ENCODE data around the gene MRPS25. TPM values are rescaled to one million over a fixed set of nuclear protein-coding genes. Genes with fewer than 3 reads are reported as not detected.
A peak's percentile ranks its signal among the peaks of the same experiment; 100 is the strongest.

MRPS25 gene
- total RNA-seq, 2 experiments from 2014 or later: 59.9 to 60.2 TPM

- H3K9me3 ChIP-seq (ENCODE audit: control insufficient read depth in 1 of 2, insufficient read depth in 1 of 2, low read length in 2 of 2): no peaks in the 10 kb centered on the region
- peak overlapping the region; percentile 97 for H3K27ac Mint-ChIP-seq
- no peaks in the 10 kb centered on the region for H3K27me3 ChIP-seq (ENCODE audit: control insufficient read depth in 1 of 2, insufficient read depth in 2 of 2, low read length in 2 of 2)
- no peak for ATAC-seq (ENCODE audit: poor library complexity)
- H3K4me3 Mint-ChIP-seq: peak overlapping the region; percentile 96
- H3K36me3 Mint-ChIP-seq (ENCODE audit: low read depth): peaks cover 62% of the 10 kb centered on the region
- H3K4me3 ChIP-seq (ENCODE audit: low read length): peak overlapping the region; percentile 92
- peaks cover 41% of the 10 kb centered on the region for H3K4me1 Mint-ChIP-seq (ENCODE audit: low read depth)
- intact Hi-C loops (cut with DNase I, micrococcal nuclease): loop anchor here (1.0 to 10.0 kb wide), 7 partner anchors 33 to 1203 kb away; partner anchors contain the start of genes MRPS25 (in 2 of the 2), CAPN7 (in 1 of the 2) and NR2C2 (in 1 of the 2)
- TF ChIP-seq, protein P1, sequence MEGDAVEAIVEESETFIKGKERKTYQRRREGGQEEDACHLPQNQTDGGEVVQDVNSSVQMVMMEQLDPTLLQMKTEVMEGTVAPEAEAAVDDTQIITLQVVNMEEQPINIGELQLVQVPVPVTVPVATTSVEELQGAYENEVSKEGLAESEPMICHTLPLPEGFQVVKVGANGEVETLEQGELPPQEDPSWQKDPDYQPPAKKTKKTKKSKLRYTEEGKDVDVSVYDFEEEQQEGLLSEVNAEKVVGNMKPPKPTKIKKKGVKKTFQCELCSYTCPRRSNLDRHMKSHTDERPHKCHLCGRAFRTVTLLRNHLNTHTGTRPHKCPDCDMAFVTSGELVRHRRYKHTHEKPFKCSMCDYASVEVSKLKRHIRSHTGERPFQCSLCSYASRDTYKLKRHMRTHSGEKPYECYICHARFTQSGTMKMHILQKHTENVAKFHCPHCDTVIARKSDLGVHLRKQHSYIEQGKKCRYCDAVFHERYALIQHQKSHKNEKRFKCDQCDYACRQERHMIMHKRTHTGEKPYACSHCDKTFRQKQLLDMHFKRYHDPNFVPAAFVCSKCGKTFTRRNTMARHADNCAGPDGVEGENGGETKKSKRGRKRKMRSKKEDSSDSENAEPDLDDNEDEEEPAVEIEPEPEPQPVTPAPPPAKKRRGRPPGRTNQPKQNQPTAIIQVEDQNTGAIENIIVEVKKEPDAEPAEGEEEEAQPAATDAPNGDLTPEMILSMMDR (IDR thresholded peaks at IDR 0.05): no peak
- H3K9me3 Mint-ChIP-seq: no peaks in the 10 kb centered on the region
- H3K4me1 ChIP-seq (ENCODE audit: insufficient read depth, low read length): peaks cover 33% of the 10 kb centered on the region
- DNase-seq: peak in 6 of 14 experiments; percentile 10 to 62 (median 28)
- ChIA-PET POLR2A (interaction anchor here (0.8 to 3.4 kb wide), 5 partner anchors 21 to 447 kb away, joined by 3 to 31 read pairs (median 23); partner anchors contain the start of genes CCDC174, MRPS25 and NR2C2), CTCF (interaction anchor here (1.2 to 2.5 kb wide), 2 partner anchors 10 to 46 kb away, joined by 4 to 13 read pairs; no protein-coding TSS in a partner anchor)
- H3K27ac ChIP-seq (ENCODE audit: low read depth in 1 of 2, low read length in 2 of 2): peak overlapping the region; percentile 3 to 98
- H3K36me3 ChIP-seq (ENCODE audit: insufficient read depth, low read length): peaks cover 35% of the 10 kb centered on the region
- H3K27me3 Mint-ChIP-seq: peaks cover 5% of the 10 kb centered on the region
Measured at GRCh38 chr3:15097891-15098290, 32.8 kb upstream of the MRPS25 start.

DNA sequence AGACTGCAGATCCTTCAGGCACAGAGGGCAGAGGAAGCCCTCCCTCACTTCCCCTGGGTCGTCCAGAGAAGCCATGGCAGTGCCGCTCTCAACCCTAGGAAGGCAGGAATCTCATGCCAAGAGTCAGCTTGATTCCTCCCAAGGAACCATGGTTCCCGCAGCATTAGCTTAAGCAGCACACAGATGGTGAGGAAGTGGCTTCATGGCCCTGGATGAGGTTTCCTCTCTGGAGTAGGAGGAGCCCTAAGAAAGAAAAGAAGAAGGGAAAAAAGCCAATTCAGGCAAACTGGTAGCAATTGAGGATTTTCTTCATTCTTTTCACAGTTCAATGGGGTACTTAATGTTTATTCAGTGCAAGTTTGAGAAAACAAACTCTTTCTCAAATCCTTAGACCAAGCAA lies 30.9 kb upstream of the MRPS25 start:
- Mint-ChIP-seq H3K36me3 (ENCODE audit: low read depth) (peaks cover 77% of the 10 kb centered on the region), H3K4me3 (peak overlapping the region; percentile 59), H3K27ac (peak overlapping the region; percentile 97), H3K4me1 (ENCODE audit: low read depth) (peaks cover 48% of the 10 kb centered on the region), H3K27me3 (peaks cover 5% of the 10 kb centered on the region), H3K9me3 (no peaks in the 10 kb centered on the region)
- Histone ChIP-seq H3K9me3 (ENCODE audit: control insufficient read depth in 1 of 2, insufficient read depth in 1 of 2, low read length in 2 of 2) (no peaks in the 10 kb centered on the region), H3K27ac (ENCODE audit: low read depth in 1 of 2, low read length in 2 of 2) (no peak overlapping the region), H3K4me3 (ENCODE audit: low read length) (no peak overlapping the region), H3K27me3 (ENCODE audit: control insufficient read depth in 1 of 2, insufficient read depth in 2 of 2, low read length in 2 of 2) (no peaks in the 10 kb centered on the region), H3K4me1 (ENCODE audit: insufficient read depth, low read length) (peaks cover 33% of the 10 kb centered on the region), H3K36me3 (ENCODE audit: insufficient read depth, low read length) (peaks cover 44% of the 10 kb centered on the region)
- TF ChIP-seq, protein P1 (IDR thresholded peaks at IDR 0.05): no peak
- ATAC-seq (ENCODE audit: poor library complexity) (no peak), DNase-seq (no peak)
- CTCF ChIA-PET: no interaction called here
- intact Hi-C loops (cut with DNase I, micrococcal nuclease): loop anchor here (5.0 to 10.0 kb wide), 5 partner anchors 44 to 1201 kb away; partner anchors contain the start of genes CAPN7 (in 1 of the 2) and NR2C2 (in 1 of the 2)
- POLR2A ChIA-PET: interaction anchor here (0.6 kb wide), 1 partner anchor 111 kb away, joined by 3 read pairs; no protein-coding TSS in a partner anchor

DNA sequence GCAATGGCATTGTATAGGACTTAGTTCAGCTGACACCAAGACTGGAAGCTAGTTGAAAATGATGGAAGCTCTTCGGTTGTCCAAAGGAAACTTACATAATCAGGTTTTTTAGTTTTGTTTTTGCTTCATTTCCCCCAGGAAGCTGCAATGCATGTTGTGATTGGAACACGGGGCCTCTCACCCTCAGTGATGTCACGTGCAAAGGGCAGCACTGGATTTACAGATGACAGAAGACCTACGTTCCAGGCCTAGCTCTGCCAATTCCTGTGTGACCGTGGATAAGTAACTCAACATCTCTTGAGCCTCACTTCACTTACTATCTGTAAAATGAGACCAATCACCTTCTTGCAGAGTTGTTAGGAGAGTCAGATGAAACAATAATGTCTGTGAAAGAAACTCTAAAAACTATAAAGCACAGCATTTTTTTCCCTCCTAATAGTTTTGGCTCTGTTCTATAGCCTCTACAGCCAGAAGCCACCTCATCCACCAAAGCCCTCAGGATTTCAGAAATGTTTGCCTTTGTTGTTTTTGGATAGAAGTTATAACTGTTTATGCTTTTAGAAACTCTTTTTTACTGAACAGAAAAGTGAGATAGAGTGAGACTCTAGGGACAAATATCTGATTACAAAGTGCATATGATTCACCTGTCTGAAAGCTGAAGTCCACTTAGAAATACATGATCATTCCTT lies 29.2 kb upstream of the MRPS25 start:
- peaks cover 49% of the 10 kb centered on the region for H3K4me1 Mint-ChIP-seq (ENCODE audit: low read depth)
- DNase-seq: no peak
- TF ChIP-seq, protein P1 (IDR thresholded peaks at IDR 0.05): no peak
- Histone ChIP-seq H3K9me3 (ENCODE audit: control insufficient read depth in 1 of 2, insufficient read depth in 1 of 2, low read length in 2 of 2) (no peaks in the 10 kb centered on the region), H3K27ac (ENCODE audit: low read depth in 1 of 2, low read length in 2 of 2) (no peak overlapping the region), H3K4me1 (ENCODE audit: insufficient read depth, low read length) (peaks cover 22% of the 10 kb centered on the region), H3K27me3 (ENCODE audit: control insufficient read depth in 1 of 2, insufficient read depth in 2 of 2, low read length in 2 of 2) (no peaks in the 10 kb centered on the region), H3K36me3 (ENCODE audit: insufficient read depth, low read length) (peaks cover 55% of the 10 kb centered on the region), H3K4me3 (ENCODE audit: low read length) (no peak overlapping the region)
- CTCF ChIA-PET: no interaction called here
- peaks cover 89% of the 10 kb centered on the region for H3K36me3 Mint-ChIP-seq (ENCODE audit: low read depth)
- POLR2A ChIA-PET: interaction anchor here (0.6 kb wide), 1 partner anchor 1158 kb away, joined by 3 read pairs; no protein-coding TSS in a partner anchor
- ATAC-seq (ENCODE audit: poor library complexity): no peak
- peaks cover 5% of the 10 kb centered on the region for H3K27me3 Mint-ChIP-seq
- H3K4me3 Mint-ChIP-seq: no peak overlapping the region
- no peak overlapping the region for H3K27ac Mint-ChIP-seq
- intact Hi-C loops (cut with DNase I, micrococcal nuclease): loop anchor here (10.0 kb wide), 3 partner anchors 150 to 1200 kb away; partner anchors contain the start of gene NR2C2 (in 1 of the 2)
- no peaks in the 10 kb centered on the region for H3K9me3 Mint-ChIP-seq
